HPDE6-E6E7 (cell line): ENCODE data around the gene TBC1D10A.

Source experiments
- DNase-seq: peaks from one replicate; pipeline ENCODE4 v3.0.0; 2011; ENCODE audit warnings: missing footprints; ENCODE audit errors: extremely low spot score

TBC1D10A gene

DNA sequence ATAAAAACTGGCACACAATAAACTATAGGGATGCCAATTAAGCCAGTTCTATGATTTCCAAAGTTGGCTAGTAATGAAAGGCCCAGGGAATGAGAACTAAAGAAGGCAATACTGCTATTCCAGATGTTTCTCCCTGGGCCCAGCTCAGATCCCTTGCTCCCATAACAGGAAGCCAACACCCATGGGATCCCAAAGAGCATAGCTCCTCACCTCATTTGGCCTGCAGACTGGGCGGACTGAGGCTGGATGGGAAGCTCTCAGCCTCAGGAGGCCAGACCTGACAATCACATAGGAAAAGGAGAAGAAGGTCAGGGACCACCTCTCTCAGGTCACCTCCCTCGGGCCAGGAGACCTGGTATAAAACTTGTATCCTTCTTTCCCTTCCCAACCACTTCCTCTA, 5.3 kb downstream of the TBC1D10A start:
- no peak for DNase-seq

DNA sequence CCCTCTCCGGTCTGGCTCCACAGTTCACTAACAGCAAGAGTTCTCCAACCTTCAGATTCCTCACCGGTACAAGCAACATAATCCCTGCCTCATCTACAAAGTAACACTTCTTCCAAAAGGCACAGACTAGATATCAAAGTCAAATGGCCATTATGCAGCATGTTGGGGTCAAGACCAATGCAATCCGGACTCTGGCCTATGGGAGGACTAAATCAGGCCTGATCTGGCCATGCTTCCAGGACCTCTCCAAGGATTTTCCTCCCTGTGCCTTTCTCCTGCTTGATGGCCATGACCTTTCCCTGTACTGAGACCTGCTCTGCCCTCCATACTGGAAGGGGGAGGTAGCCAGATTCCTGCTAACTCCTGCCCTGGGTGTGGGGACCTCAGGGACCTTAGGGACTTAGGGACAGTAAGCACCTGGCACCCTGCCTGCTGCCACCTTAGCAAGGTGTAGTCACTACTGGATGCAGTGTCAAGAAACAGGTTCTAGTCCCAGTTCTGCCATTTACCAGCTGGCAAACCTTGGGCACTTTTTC, 6.7 kb downstream of the TBC1D10A start:
- no peak for DNase-seq

DNA sequence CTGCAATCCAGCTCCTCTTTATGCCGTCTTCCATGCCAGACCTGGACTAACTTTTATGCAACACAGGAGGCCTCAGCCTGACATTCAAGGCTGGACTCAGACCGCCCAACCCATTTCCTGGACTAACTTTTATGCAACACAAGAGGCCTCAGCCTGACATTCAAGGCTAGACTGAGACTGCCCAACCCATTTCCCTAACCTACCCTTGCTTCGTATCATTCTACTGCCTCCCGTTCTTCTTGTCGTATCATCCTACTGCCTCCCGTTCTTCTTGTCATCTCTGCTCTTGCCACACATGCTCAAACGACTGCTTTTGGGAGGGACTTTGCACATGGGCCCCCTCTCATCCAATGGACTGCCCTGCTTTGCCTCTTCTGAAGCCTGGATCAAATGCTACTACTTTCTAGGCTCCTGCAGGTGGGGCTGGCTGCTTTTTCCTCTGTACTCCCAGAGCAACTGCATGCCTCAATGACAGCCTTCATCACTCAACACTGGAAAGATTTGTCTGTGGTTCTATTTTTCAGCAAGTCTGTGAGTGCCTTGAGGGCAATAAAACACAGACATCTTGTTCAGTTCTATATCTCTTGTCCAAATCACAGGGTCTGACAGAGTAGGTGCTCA, 7.8 kb downstream of the TBC1D10A start:
- DNase-seq, result no peak

DNA sequence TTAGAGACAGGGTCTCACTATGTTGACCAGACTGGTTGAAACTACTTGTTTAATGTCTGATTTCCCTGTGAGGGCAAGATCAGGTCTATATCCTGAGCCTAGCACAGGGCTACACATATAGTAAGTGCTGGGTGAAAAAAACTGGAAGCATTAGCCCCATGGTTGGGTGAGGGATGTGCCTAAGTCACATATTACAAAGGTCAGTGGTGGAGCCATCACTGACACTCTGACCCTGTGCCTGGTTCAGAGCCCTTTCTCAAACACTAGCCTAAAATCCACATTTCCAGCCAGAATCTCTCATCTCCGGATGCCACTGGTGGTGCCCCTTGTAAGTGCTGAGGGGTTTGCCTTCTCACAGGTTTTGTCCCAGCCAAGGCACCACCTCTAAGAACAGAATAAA, 9.0 kb downstream of the TBC1D10A start:
- DNase-seq, result no peak

DNA sequence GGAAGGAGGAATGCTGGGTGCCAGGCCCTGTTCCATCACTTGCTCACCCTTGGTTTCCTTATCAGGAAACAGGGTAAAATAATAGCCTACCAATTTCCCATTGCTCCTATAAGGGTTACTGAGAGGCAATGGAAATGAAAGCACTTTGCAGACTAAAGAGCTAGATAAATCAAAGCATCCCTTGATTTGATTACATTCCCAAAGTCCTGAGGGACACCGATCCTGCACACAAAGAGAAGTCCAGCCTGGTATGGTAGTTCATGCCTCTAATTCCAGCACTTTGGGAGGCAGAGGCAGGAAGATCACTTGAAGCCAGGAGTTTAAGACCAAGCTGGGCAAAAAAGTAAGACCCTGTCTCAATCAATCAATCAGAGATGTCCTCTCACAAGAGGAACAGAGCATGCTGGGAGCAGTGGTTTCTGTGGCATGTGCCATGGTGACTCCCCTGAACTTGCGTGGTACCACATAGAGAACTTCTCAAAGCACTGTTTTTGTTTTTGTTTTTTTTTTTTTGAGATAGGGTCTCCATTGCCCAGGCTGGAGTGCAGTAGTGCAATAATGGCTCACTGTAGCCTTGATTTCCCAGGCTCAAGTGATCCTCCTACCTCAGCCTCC, 10.7 kb downstream of the TBC1D10A start:
- no peak for DNase-seq

DNA sequence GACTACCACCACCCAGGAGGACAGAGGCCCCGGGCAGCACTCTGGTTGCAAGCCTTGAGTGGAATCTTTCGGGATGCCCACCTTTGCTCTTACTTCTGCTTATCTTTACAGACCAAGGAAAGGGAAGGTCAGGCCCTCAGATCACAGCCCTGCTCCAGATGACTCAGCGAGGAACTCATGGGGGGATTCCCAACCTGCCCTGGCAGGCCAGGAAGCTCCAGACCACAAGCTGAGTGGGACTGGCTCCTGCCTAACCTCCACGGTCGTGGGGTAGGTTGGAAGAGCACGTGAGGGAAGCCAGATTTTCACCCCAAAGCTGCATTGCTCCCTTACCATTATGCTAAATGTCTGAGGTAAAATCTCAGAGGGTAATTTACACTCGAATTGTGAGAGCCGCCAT, 11.8 kb downstream of the TBC1D10A start:
- DNase-seq, result no peak

DNA sequence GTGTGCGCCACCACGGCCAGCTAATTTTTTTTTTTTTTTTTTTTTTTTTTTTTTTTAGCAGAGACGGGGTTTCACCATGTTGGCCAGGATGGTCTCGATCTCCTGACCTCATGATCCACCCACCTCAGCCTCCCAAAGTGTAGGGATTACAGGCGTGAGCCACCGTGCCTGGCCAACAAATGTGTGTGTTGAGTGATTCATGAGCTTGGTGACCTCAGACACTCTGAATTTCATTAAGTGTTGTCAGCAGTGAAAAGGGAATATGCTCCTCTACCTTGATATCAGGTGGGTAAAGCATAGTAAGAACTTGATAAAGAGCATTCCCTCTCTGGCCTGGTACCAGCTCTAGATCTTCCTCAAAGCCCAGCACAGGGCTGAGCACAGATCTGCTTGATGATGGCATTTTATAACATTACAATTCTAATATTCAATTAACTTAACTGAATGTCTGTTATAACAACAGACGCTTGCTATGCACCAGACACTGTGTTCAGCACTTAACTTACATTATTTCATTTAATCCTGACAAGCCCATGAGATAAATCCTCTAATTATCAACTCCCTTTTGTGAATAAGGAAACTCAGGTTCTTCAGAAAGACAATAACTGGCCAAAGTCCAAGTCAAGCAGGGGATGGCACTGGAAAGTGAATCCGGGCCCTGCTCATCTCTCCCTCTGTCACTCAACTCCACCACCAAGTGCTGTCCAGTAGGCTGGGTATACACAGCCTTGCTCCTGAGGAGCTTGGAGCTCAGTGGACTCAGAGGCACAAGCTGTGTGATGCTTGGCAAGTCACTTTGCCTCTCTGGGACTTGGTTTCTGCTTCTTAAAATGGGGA, 13.0 kb downstream of the TBC1D10A start:
- DNase-seq, result no peak

DNA sequence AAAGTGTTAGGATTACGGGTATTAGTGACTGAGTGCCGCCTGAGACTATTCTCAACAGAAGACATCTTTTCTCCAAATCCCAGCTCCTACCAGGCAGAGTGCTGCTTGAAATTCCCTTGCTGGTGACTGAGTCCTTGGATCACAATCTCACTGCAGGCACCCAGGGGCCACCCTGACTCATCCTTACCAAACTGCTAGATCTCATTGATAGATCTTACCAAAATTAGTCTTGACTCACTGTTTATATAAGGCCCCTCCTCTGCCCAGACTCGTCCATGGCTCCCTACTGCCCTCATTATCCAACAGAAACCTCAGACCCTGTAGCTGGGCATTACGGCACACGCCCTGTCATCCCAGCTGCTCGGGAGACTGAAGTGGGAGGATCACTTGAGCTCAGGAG, 14.7 kb downstream of the TBC1D10A start:
- DNase-seq, result peak; percentile 84

DNA sequence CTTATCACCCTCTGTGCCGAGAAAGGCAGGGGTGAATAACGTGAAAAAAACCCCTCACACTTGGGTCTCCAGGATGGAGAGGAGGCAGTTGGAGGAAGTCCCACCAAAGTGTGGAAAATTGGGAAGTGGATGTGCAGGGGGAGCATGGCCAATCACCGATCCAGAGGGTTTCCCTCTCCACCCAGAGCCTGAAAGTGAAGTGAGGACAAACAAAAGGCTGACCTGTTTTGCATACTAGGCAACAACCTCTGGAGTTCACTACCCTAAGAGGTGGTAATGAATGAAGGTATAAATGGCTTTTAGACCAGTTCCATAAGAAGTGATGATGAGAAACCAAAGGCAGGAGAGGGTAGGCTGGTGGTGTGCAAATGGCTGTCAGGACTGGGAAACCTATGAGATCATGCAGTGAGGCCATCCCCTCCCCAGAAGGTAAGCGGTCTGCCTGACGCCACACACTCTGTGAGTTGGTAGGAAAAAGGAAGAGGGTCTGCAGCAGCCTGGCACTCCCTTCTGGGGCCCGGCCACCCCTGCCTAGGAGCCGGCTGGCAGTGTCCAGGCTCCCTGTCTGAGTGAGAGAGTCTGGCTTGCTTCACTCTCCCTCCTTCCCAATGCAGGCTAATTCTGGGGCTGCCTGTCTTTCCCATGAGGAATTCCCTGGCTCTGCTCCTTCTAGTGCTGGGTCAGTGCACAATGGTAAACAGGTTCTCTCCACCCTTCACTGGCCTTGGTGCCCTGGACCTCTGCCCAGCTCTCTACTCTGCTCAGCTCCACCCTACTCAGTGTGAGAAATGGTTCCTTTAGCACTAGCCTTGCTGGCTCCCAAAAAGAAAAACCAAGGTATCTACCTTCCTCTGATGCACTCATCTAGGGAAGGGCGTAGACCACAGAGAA, 15.6 kb downstream of the TBC1D10A start:
- no peak for DNase-seq

DNA sequence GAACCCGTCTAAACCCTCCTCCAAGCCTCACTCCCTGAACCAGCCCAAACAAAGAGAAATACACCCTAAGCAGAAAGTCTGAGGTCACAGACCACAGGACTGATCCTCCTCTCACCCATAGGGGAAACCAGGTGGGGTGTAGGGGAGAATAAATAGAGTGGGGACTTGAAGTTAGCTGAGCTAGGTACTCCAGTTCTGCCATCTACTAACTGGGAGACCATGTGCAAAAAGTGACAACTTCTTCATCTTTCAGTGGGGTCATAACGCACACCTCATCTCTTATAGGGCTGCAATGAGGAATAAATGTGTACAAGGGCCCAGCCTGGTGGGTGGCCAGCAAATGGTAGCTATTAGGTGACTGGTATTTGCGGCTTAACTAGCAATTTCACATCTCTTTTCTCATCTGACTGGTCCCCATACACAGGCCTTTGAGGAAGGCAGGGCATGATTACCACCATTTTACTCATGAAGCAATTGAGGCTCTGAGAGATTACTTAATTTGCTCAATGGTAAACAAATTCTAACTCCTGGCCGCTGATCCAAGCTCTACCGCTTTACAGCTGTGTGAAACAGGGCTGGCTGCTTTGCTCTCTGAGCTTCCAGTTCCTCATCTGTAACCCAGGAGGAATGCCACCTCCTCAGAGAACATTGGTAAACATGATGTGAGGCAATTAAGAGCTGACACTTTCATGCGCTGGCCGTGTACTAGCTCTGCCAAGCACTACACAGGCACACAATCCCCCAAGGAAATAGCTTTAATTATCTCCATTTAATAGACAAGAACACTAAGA, 16.6 kb downstream of the TBC1D10A start:
- DNase-seq, result no peak

DNA sequence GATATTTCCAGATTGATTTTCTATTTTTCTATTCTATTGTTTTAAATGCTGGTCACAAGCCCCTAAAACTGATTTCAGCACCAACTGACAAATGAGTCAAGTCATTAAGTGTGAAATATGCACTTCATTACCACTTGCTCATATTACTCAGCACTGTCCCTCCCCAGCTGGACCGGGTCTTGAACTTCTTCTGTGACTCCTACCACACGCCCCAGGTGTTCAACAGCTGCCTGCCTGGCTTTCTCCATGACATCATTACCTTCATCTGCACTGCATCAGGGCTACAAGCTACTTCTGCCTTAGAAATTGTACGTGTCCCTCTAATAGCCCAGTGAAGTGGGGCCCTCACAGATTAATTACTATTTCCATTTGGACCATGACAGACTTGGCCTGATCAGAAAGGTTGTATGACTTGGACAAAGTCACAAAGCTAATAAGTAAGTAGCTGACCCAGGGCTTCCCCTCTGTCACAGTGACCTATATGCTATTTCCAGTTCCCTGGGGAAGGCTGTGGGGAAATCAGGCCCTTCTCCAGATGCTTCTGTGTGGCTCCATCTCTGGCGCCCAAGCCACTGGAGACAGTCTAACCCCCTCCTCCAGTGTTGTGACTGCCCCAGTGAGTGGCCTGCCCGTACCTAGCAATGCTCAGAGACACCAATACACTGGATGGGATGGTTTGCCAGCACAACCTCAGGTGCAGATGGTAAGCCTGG, 18.1 kb downstream of the TBC1D10A start:
- DNase-seq, result no peak

DNA sequence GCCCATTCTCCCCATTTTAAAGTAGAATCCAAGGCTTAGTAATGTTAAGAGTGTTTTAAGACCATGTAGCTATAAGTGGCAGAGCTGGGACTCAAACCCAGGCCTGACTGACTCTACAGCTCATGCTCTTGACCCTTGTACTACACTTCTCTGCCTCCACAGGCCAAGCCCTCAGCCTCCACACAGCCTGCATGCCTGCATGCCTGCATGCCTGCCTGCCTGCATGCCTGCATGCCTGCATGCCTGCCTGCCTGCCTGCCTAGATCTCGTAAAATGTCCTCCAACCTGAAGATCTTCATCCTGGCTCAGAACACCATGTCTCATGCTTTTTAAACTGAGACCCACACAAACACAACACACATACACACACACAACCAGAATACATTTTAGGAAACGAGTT, 18.6 kb downstream of the TBC1D10A start:
- no peak for DNase-seq

DNA sequence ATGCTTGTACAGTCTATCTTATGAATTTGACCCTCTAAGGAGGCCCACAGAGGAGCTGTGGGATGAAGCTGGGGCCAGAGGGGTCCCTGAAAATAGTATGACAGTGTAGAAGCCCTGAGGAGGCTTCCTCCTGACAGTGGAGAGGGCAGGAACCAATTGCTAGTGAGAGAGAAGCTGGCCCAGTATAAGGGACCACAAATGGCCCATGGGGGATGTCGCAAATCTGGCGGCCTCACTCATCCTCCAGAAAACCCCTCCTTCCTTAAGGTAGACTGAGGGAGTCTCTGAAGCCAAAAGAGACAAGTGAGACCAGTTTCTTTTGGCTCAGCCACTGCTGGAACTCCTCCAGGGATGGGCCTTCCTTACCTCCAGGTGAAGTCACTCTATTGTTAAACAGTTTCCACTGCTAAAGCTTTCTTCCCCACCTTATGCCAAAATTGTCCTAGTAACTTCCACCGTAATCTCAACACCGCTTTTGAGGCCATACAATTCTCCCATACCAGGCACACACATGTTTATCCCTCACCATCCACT, 19.6 kb downstream of the TBC1D10A start:
- no peak for DNase-seq

DNA sequence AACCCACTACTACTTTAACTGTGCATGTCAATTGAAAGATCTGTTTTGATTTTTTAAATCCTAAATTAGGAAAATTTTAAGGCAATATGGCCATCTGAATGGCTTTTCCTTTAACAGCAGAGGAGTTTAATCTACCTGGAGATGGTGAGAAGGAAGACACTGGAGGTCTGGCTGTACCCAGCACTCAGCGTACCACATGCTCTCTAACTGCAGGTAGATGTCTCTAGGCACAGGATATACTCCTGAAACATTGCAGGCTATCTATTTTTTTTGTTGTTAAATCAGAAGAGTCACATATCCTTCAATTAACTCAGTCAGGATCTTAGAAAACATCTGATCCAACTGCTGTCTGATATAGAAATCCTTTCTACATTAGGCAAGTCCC, 20.1 kb downstream of the TBC1D10A start:
- no peak for DNase-seq

DNA sequence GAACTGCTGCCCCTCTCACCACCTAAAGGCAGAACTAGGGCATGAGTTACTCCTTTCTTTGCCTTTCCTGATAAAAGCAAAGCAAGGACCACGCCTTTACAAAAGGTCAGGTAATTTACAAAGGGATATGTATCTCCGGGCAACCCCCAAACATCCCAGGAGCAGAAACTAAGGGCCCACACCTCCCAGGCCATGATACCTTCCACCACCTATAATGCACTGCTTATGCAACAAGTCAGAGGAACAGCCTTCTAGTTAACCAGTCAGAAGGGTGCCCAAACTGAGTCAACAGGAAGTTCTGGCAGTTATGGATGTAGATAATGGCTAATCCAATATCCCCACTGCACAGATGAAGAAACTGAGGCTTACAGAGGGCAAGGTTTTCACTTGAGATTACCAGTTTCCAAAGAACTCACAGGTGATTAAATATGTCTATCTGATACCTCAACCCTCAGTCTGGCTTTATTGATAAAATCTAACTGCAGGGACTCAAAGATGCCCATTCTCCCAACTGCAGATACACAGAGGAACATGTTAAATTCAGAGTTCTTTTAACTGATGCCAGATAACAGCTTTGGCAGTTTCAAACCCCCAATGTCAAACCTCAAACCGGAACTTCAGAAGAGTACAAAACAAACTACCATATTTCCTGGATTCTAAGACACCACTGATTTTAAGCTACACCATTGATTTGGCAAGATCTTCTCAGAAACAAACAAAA, 20.7 kb downstream of the TBC1D10A start:
- no peak for DNase-seq

DNA sequence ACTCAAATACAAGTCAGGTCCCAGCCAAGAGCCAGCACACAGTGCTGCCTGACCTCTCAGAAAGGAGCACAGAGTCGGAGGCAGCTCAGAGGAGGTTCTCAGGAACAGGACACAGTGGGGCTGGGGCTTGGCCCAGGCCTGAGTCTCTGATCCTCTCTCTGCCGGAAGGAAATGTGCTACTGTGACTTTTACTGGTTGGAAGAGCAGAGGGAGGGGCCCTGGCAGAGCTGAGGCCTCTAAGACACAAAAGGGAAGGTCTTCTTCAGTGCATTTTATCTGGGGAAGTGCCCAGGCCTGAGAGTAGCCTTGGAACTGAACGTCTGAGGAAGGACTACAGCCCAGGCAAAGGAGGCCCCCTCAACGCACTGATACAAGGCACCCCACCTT, 21.2 kb downstream of the TBC1D10A start:
- DNase-seq, result no peak

DNA sequence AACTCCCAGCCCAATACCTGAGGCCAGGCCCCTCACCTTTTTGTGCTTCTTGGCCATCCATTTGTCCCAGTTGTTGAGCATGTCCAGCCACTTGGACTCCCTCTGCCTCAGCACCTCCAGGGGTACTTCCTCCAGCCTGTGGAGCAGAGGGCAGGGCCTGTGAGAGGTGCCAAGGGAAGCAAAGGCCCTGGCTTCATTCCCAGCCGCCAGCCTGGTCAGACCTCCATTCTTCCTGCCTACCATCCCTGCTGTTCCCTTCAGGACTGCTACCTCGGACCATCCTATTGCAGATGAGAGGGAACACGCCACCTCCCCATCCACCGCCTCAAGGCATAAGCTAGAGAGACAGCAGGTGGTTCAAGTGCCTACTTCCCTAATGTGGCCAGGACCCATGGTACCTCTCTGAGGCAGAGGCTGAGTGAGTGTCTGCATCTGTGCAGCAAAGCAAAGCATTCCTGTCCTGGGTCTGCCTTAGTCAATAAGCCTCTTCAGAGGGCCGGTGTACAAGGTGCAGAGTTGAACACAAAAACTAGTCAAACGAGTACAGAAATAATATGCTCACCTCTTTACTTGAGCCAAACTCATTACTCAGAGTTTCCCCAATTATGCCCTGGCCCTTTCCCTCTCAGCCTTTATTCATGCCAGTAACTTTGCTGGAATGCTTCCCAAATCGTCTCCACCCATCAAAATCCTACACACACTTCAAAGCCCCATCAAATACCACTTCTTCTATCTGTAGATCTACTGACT, 22.1 kb downstream of the TBC1D10A start:
- no peak for DNase-seq

DNA sequence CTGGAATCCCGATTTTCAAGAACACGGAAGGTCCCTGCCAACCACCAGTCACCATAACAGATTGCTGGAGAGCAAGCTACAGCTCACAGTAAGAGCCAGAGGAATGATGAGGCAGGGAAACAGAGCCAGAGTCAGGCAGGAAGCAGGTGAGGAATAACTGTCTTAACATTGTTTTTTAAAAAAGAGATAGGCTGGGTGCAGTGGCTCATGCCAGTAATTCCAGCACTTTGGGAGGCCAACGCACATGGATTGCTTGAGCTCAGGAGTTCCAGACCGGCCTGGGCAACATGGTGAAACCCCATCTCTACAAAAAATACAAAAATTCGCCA, 24.0 kb downstream of the TBC1D10A start:
- DNase-seq, result no peak
